Measurements from ENCODE around the gene SOWAHA.

- TF ChIP-seq MAX (IDR thresholded peaks at IDR 0.05; ENCODE audit: insufficient read depth, insufficient read length), result no peak
- no peak for TF ChIP-seq CTCF (IDR thresholded peaks at IDR 0.05; ENCODE audit: extremely low read depth in 1 of 2, insufficient read depth in 1 of 2, low read depth in 1 of 2, low read length in 2 of 2)
- no peak for TF ChIP-seq POLR2AphosphoS5 (IDR thresholded peaks at IDR 0.05; ENCODE audit: insufficient read depth, low read depth, low read length)
- no peak for TF ChIP-seq JUN (IDR thresholded peaks at IDR 0.05; ENCODE audit: borderline replicate concordance, insufficient read depth, insufficient read length, low read depth)
- TF ChIP-seq EZH2 (IDR thresholded peaks at IDR 0.05; ENCODE audit: borderline replicate concordance, low read depth, low read length, severe bottlenecking), result no peak
- no peak for TF ChIP-seq POLR2A (IDR thresholded peaks at IDR 0.05; ENCODE audit: low read depth, low read length)
- TF ChIP-seq MYC (IDR thresholded peaks at IDR 0.05; ENCODE audit: low read depth, low read length), result no peak
- no peak for TF ChIP-seq GATA2 (IDR thresholded peaks at IDR 0.05; ENCODE audit: insufficient read depth, insufficient read length, low read depth, low read length)
Measured at GRCh38 chr5:132825033-132825833, 12.1 kb downstream of the SOWAHA start.

Data from endothelial cell of umbilical vein (primary cell).